Skeletal muscle tissue (tissue), 4 donors: Measurements from ENCODE around the gene STK32A. TPM values are rescaled to one million over a fixed set of nuclear protein-coding genes. Genes with fewer than 3 reads are reported as not detected.

Source experiments
- H3K27ac ChIP-seq: one replicate; pipeline ENCODE4 v1.7.0; 2013; ENCODE audit warnings: mild to moderate bottlenecking, low read depth, low read length, inconsistent platforms
- H3K27me3 ChIP-seq, 3 donors: one replicate each; pipeline ENCODE4 v1.7.0; 2013; ENCODE audit warnings: low read length in 3 of 3; ENCODE audit not compliant: control insufficient read depth in 3 of 3, insufficient read depth in 3 of 3
- H3K36me3 ChIP-seq, 3 donors: one replicate each; pipeline ENCODE4 v1.7.0; 2013; ENCODE audit warnings: low read length in 3 of 3; ENCODE audit not compliant: control insufficient read depth in 3 of 3, insufficient read depth in 3 of 3
- H3K4me1 ChIP-seq, 3 donors: one replicate each; pipeline ENCODE4 v1.7.0; 2013; ENCODE audit warnings: low read length in 3 of 3, mild to moderate bottlenecking in 3 of 3; ENCODE audit not compliant: control insufficient read depth in 3 of 3, insufficient read depth in 3 of 3
- H3K4me3 ChIP-seq, 3 donors: one replicate each; pipeline ENCODE4 v1.7.0; 2013; ENCODE audit warnings: low read length in 3 of 3
- H3K9ac ChIP-seq, 3 donors: one replicate each; pipeline ENCODE4 v1.7.0; 2013; ENCODE audit warnings: low read length in 3 of 3, mild to moderate bottlenecking in 3 of 3, moderate library complexity in 2 of 3, low read depth in 1 of 3
- H3K9me3 ChIP-seq, 3 donors: one replicate each; pipeline ENCODE4 v1.7.0; 2013; ENCODE audit warnings: low read length in 3 of 3; ENCODE audit not compliant: control insufficient read depth in 3 of 3
- total RNA-seq: library from RNA; depleted of rRNA; stranded (reverse); fragments of >200 nt; gene quantifications from one replicate; pipeline ENCODE4 v1.2.3, GENCODE V29; 2014
- donor health status: Osteomylitis.

STK32A gene
- total RNA-seq = 1.0 TPM

DNA sequence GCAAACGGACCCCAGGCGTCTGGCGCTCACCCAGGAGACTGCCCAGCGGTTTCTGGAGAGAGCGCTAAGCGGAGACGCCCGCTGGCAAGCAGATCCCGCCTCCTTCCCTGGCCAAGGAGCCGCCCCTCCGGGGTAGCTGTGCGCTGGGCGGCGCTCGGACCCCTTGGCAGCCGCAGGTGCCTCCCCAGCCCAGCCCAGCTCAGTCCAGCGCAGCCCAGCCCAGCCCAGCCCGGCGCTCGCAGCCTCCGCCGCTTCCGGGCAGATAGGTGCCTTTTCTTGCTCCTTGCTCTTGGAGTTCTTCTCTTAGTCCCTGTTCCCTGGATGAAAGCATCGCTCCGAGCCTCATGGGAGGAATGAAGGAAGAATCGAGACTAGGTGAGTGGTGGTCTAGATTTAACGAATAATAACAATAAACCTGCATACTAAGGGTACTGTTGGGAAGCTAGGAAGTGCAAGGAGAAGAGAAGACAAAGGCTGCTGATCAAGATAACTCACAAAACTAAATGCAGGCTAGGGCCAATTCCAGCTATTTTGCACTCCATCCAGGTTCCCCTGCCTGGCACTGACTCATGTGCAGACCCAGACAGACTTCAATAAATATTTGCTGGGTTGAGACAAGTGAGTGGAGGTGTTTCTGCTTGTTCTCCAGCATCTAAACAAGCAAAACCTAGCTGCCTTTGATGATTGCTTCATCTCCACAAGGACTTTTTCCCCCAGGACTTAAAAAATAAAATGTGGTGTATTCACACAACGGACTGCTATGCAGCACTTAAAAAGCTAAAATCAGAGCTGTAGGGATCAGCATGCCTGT is at the start of gene STK32A:
Gene STK32A, plus strand, starts transcription at position 202 of the 811 bp plus-strand sequence. CDS start 4,609 bp downstream, outside the sequence.
- Histone ChIP-seq H3K9me3 (no peaks in the 10 kb centered on the region), H3K4me3 (peak within 1 kb of the TSS; percentile 56 to 71 (median 69)), H3K36me3 (no peaks in the 10 kb centered on the region), H3K4me1 (peaks cover 7 to 10% (median 8%) of the 10 kb centered on the region in 3 donors), H3K27me3 (peaks cover 6 to 27% (median 21%) of the 10 kb centered on the region in 3 donors), H3K9ac (peak within 1 kb of the TSS; percentile 40 to 67 (median 64)), H3K27ac (no peak within 1 kb of the TSS)

DNA sequence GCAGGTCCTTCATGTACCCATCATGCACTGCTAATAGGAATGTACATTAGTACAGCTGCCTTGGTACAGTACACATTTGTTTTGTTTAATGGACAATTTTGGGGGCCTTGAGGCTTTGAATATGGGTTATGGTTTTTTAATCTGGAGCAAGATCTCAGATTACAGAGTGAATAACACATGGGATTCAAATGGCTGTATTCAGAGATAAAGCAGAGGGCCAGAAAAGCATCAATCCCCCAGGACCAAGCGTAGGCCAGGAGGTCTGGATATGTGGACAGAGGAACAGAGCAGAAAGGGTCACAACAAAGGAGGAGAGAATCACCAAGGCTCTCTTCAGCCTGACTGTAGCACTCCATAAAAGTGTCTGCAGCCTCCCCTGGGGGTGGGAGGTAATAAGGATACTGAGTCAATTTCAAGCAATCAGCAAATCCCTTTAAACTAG is 47.7 kb upstream of the STK32A start:
- Histone ChIP-seq H3K4me1 (peaks cover 0 to 3% (median 0%) of the 10 kb centered on the region in 3 donors), H3K4me3 (no peak overlapping the region), H3K9ac (no peak overlapping the region), H3K36me3 (no peaks in the 10 kb centered on the region), H3K27me3 (peaks cover 0 to 3% (median 0%) of the 10 kb centered on the region in 3 donors), H3K9me3 (no peaks in the 10 kb centered on the region), H3K27ac (no peak overlapping the region)

DNA sequence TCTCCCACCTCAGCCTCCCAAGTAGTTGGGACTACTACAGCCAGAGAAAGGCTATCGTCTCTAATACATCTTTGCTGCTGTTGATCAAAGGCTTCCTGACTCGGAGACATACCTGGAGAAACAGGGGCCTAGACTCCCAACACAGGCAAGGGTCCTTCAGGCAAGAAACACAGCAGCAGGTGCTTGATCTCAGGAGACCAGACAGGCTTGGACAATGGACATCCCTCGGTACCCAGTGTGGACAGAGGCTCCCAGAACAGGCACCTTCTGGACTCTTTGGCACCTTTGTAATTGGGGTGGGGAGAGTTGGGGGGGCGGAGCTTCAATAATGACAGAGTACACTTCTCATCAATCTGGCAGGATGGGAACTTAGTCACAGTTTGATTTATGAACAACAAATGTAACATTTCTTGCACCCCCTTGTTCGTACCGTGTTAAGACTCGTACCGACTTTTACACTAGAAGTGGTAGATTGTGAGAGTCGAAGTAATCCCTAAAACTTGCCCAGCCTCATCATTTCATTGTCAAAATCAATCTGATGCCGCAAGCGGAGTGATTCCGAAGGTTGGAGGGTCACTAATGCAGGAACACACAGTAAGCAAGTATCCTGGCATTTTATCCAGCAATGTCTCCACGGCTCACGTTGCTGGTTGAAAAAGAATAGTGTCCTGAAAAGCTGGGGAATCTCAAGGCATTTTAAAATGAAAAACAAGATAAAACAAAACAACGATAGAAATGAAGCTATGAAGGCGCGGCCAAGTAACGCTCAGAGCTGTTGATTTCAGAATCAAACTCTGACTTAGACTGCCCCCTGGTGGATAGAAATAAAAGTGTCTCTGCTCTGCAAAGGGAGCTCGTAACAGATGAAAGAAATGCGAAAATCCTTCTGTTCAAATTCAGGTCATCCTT is 46.4 kb upstream of the STK32A start:
- H3K9ac ChIP-seq = peak overlapping the region in 1 of 3 donors; percentile 54
- no peaks in the 10 kb centered on the region for H3K9me3 ChIP-seq
- no peak overlapping the region for H3K27ac ChIP-seq
- peaks cover 0 to 3% (median 0%) of the 10 kb centered on the region in 3 donors for H3K27me3 ChIP-seq
- H3K4me1 ChIP-seq = peaks cover 0 to 3% (median 0%) of the 10 kb centered on the region in 3 donors
- no peaks in the 10 kb centered on the region for H3K36me3 ChIP-seq
- H3K4me3 ChIP-seq = peak overlapping the region; percentile 41 to 61 (median 61)

DNA sequence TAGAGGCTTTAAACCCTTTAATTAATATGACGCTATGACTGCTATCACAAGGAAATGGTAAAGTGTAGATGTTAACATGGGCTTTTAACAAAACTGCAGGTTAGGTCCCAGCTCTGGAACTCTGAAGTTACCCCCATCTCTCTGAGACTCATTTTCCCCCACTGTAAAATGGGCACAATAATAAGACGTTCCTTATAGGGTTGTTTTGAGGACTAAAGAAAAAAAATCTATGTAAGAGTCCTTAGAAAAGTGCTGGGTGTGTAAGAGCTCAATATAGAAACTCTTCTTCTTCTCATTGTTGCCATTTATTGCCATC is 45.8 kb upstream of the STK32A start:
- Histone ChIP-seq H3K27ac (no peak overlapping the region), H3K9ac (no peak overlapping the region), H3K4me1 (peaks cover 0 to 3% (median 0%) of the 10 kb centered on the region in 3 donors), H3K4me3 (no peak overlapping the region), H3K9me3 (no peaks in the 10 kb centered on the region), H3K27me3 (peaks cover 0 to 3% (median 0%) of the 10 kb centered on the region in 3 donors), H3K36me3 (no peaks in the 10 kb centered on the region)

DNA sequence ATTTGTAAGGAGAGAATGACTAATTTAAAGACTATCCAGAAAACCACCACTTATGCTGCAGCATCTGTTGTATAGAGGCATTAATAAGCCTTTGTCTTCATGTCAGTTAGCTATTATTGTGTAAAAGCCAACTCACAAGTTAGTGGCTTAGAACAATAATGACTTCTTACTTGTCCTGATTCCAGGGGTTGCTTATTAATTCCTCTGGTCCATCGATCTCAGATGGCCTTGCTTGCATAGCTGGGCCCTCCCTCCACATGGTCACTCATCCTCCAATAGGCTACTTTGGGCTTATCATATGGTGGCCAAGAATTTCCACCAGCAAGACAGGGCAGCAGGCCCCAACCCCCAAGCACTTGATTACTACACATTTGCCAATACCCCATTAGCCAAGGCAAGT is 44.5 kb upstream of the STK32A start:
- H3K4me1 ChIP-seq = peaks cover 0 to 3% (median 0%) of the 10 kb centered on the region in 3 donors
- no peak overlapping the region for H3K27ac ChIP-seq
- H3K4me3 ChIP-seq = no peak overlapping the region
- H3K9me3 ChIP-seq = no peaks in the 10 kb centered on the region
- H3K36me3 ChIP-seq = no peaks in the 10 kb centered on the region
- H3K9ac ChIP-seq = no peak overlapping the region
- H3K27me3 ChIP-seq = peaks cover 0 to 3% (median 0%) of the 10 kb centered on the region in 3 donors

DNA sequence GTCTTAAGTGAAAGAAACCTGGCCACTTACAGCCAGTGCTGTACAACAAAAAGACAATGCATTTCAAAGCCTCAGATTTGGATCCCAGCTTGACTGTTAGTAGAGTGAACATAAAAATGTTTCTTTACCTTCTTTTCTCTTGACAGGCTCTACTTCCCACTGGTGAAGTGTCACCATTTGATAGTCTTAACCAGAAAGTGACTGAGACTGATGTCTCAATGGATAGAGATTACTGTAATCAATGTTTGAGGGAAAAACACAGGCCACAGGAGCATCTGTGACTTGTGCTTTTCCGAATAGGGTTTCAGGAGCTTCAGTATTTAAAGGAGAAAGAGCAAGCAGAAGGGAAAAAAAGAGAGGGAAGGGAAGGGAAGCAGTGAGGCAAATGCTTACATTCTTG is 41.7 kb upstream of the STK32A start:
- Histone ChIP-seq H3K27me3 (peaks cover 0 to 1% (median 0%) of the 10 kb centered on the region in 3 donors), H3K4me3 (no peak overlapping the region), H3K27ac (no peak overlapping the region), H3K9me3 (no peaks in the 10 kb centered on the region), H3K9ac (no peak overlapping the region), H3K36me3 (no peaks in the 10 kb centered on the region), H3K4me1 (peaks cover 0 to 3% (median 0%) of the 10 kb centered on the region in 3 donors)

DNA sequence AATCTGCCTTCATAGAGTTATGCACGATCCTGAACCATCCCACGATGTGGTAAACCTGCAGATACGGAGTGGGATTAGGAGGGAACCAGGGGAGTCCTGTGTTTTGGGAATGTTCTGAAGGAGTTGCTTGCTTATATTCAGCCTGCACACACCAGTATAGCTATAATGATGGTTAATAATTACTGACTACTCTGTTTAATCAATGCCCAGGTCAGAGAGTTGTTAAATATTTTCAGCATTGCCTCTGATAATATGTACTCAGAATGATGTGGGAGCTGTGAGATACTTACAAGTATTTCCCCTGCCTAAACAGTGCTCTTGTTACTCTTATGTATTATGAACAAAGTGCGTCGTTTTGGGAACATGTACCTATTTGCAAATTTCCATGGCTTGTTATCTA is 34.8 kb upstream of the STK32A start:
- Histone ChIP-seq H3K36me3 (no peaks in the 10 kb centered on the region), H3K9me3 (no peaks in the 10 kb centered on the region), H3K9ac (no peak overlapping the region), H3K27ac (no peak overlapping the region), H3K27me3 (peaks cover 0 to 2% (median 0%) of the 10 kb centered on the region in 3 donors), H3K4me1 (no peaks in the 10 kb centered on the region), H3K4me3 (no peak overlapping the region)

- no peak overlapping the region for H3K4me3 ChIP-seq
- no peak overlapping the region for H3K27ac ChIP-seq
- H3K9ac ChIP-seq = no peak overlapping the region
- peaks cover 0 to 2% (median 0%) of the 10 kb centered on the region in 3 donors for H3K27me3 ChIP-seq
- H3K36me3 ChIP-seq = no peaks in the 10 kb centered on the region
- H3K4me1 ChIP-seq = no peaks in the 10 kb centered on the region
- H3K9me3 ChIP-seq = no peaks in the 10 kb centered on the region
Measured at GRCh38 chr5:147203213-147203612, 31.6 kb upstream of the STK32A start.

- Histone ChIP-seq H3K27me3 (peaks cover 0 to 2% (median 0%) of the 10 kb centered on the region in 3 donors), H3K9ac (no peak overlapping the region), H3K36me3 (no peaks in the 10 kb centered on the region), H3K9me3 (no peaks in the 10 kb centered on the region), H3K4me3 (no peak overlapping the region), H3K4me1 (no peaks in the 10 kb centered on the region), H3K27ac (no peak overlapping the region)
Measured at GRCh38 chr5:147204576-147204975, 30.2 kb upstream of the STK32A start.
